K562 (cell line): ENCODE measurements around the gene ALOX12. TPM values are rescaled to one million over a fixed set of nuclear protein-coding genes. Genes with fewer than 3 reads are reported as not detected.

ENCODE experiments used
- ADNP ChIP-seq: fragments of 200-800 bp; sonication (Bioruptor generic); IDR thresholded peaks from 2 replicates; pipeline ENCODE4 v1.6.1; 2016; ENCODE audit warnings: missing genetic modification characterization, missing compliant biosample characterization
- ETV5 ChIP-seq: sonication (generic); formaldehyde crosslinking; IDR thresholded peaks from 2 replicates; pipeline ENCODE4 v1.4.0; 2020; ENCODE audit warnings: low read depth, mild to moderate bottlenecking, missing genetic modification reagents
- GATAD2A ChIP-seq: fragments of 450-650 bp; IDR thresholded peaks from 2 replicates; pipeline ENCODE4 v1.6.1; 2017
- GTF2E2 ChIP-seq: fragments of 200-800 bp; sonication (Bioruptor generic); IDR thresholded peaks from 2 replicates; pipeline ENCODE4 v1.6.1; 2016; ENCODE audit warnings: missing genetic modification characterization, missing compliant biosample characterization
- LCOR ChIP-seq: sonication (generic); formaldehyde crosslinking; IDR thresholded peaks from 2 replicates; pipeline ENCODE4 v1.8.0; 2022; ENCODE audit warnings: mild to moderate bottlenecking, missing genetic modification reagents
- MCM3 ChIP-seq: fragments of 450-650 bp; IDR thresholded peaks from 2 replicates; pipeline ENCODE4 v1.6.1; 2016
- MTA2 ChIP-seq: fragments of 450-650 bp; IDR thresholded peaks from 2 replicates; pipeline ENCODE4 v1.6.1; 2016; ENCODE audit warnings: low read depth
- MYC ChIP-seq, 2 experiments: fragments of 250-450 bp in 1 of 2; sonication (Bioruptor Pico) in 1 of 2; IDR thresholded peaks; 2 replicates each; pipeline versions ENCODE4 v1.5.1 to v1.6.1; 2012 to 2021; ENCODE audit warnings: low read depth in 2 of 2, borderline replicate concordance in 1 of 2, improper control_type of control experiment in 1 of 2, low read length in 1 of 2, mild to moderate bottlenecking in 1 of 2, moderate library complexity in 1 of 2
- PRPF4 ChIP-seq: fragments of 200-400 bp; formaldehyde crosslinking; IDR thresholded peaks from one replicate; pipeline ENCODE4 v1.6.1; 2017; ENCODE audit warnings: low read length, low read depth, mild to moderate bottlenecking; ENCODE audit not compliant: insufficient read depth, poor library complexity, severe bottlenecking
- SMARCC2 ChIP-seq: fragments of 450-650 bp; IDR thresholded peaks from 2 replicates; pipeline ENCODE4 v1.6.1; 2017; ENCODE audit warnings: antibody characterized with exemption, moderate library complexity, mild to moderate bottlenecking, low read depth
- SRSF1 ChIP-seq: fragments of 200-400 bp; formaldehyde crosslinking; IDR thresholded peaks from 2 replicates; pipeline ENCODE4 v1.6.1; 2017; ENCODE audit warnings: mild to moderate bottlenecking, low read depth, low read length, moderate library complexity
- THRAP3 ChIP-seq: fragments of 450-650 bp; IDR thresholded peaks from 2 replicates; pipeline ENCODE4 v1.6.1; 2016; ENCODE audit warnings: mild to moderate bottlenecking, inconsistent platforms, borderline replicate concordance
- ZNF561 ChIP-seq: fragments of 450-650 bp; formaldehyde crosslinking; conservative IDR thresholded peaks from 2 replicates; pipeline ENCODE4 v1.4.0; 2020; ENCODE audit warnings: mild to moderate bottlenecking, moderate library complexity
- ZNF639 ChIP-seq, 2 experiments: fragments of 200-800 bp in 1 of 2; sonication (Bioruptor generic) in 1 of 2; sonication (generic) in 1 of 2; formaldehyde crosslinking in 1 of 2; IDR thresholded peaks in 1 of 2; conservative IDR thresholded peaks in 1 of 2; 2 replicates each; pipeline versions ENCODE4 v1.5.0 to v1.6.1; 2016 to 2020; ENCODE audit warnings: missing compliant biosample characterization in 1 of 2, missing genetic modification characterization in 1 of 2, missing genetic modification reagents in 1 of 2
- ZNF695 ChIP-seq: fragments of 450-650 bp; formaldehyde crosslinking; IDR thresholded peaks from 2 replicates; pipeline ENCODE4 v1.4.0; 2020; ENCODE audit warnings: mild to moderate bottlenecking, moderate library complexity
- polyA plus RNA-seq, 8 experiments: library from polyadenylated mRNA; depleted of rRNA in 4 of 8; stranded (reverse) in 5 of 8; unstranded in 3 of 8; fragments of >200 nt; fragmentation: Nextera tagmentation in 2 of 8; fragmentation: Illumina TruSeq in 1 of 8; extraction: Ambion mirVana in 2 of 8; extraction: Trizol in 1 of 8; gene quantifications; 2 replicates each; pipeline versions ENCODE4 v1.2.1 to v1.2.3, GENCODE V29; 2011 to 2014; ENCODE audit warnings: inconsistent platforms in 1 of 8, missing spikeins in 1 of 8
- total RNA-seq, 7 experiments: library from RNA; depleted of rRNA in 6 of 7; stranded (reverse); fragments of >200 nt in 6 of 7; fragmentation: Illumina TruSeq in 2 of 7; extraction: Trizol in 2 of 7; gene quantifications; 2 replicates each; pipeline versions ENCODE4 v1.2.1 to v1.2.3, GENCODE V29; 2011 to 2021; ENCODE audit warnings: low replicate concordance in 1 of 7
- TF ChIP-seq, protein P1 (sequence below): sonication (generic); IDR thresholded peaks from 2 replicates; pipeline ENCODE4 v1.6.1; 2016
- TF ChIP-seq, protein P2 (sequence below): fragments of 250-450 bp; sonication (Bioruptor Pico); IDR thresholded peaks from 2 replicates; pipeline ENCODE4 v1.8.0; 2021; ENCODE audit warnings: moderate library complexity, mild to moderate bottlenecking, inconsistent platforms
- TF ChIP-seq, protein P3 (sequence below): fragments of 250-450 bp; sonication (Bioruptor Pico); IDR thresholded peaks from 2 replicates; pipeline ENCODE4 v1.8.0; 2021; ENCODE audit warnings: moderate library complexity, mild to moderate bottlenecking, inconsistent platforms
- TF ChIP-seq, protein P4 (sequence below), 2 experiments: fragments of 450-650 bp; conservative IDR thresholded peaks; 2 replicates each; pipeline ENCODE4 v1.6.1; 2017; ENCODE audit warnings: mild to moderate bottlenecking in 2 of 2, moderate library complexity in 2 of 2

The ALOX12 gene
- total and polyA plus RNA-seq, 9 of the 15 experiments (the other 6 are each of a cell fraction or from before 2014, with no cell fraction given): 0.09 to 1.1 (median 0.47) TPM; not detected in 1

- TF ChIP-seq GATAD2A: peak; percentile 18; the same call in 1 of the 2 replicates
- TF ChIP-seq MTA2: no peak
- TF ChIP-seq ADNP: no peak
- TF ChIP-seq, protein P1, sequence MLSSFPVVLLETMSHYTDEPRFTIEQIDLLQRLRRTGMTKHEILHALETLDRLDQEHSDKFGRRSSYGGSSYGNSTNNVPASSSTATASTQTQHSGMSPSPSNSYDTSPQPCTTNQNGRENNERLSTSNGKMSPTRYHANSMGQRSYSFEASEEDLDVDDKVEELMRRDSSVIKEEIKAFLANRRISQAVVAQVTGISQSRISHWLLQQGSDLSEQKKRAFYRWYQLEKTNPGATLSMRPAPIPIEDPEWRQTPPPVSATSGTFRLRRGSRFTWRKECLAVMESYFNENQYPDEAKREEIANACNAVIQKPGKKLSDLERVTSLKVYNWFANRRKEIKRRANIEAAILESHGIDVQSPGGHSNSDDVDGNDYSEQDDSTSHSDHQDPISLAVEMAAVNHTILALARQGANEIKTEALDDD: peak; percentile 46; the same call in 1 of the 2 replicates
- no peak for TF ChIP-seq SRSF1
- TF ChIP-seq THRAP3: no peak
- peak; percentile 83 for TF ChIP-seq SMARCC2
- no peak for TF ChIP-seq ZNF695 (CRISPR knock-in tag)
- TF ChIP-seq GTF2E2 (tag): no peak
- no peak for TF ChIP-seq ETV5 (CRISPR knock-in tag)
- 0 out of 2 replicates have a peak, but pooled peaks have one; percentile 26 for TF ChIP-seq MYC (IDR thresholded peaks at IDR 0.05; ENCODE audit: low read depth, low read length)
- no peak for TF ChIP-seq MYC (CRISPR knock-in tag; IDR thresholded peaks at IDR 0.05; ENCODE audit: borderline replicate concordance, low read depth)
- TF ChIP-seq, protein P2, sequence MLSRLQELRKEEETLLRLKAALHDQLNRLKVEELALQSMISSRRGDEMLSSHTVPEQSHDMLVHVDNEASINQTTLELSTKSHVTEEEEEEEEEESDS (CRISPR knock-in tag): no peak
- no peak for TF ChIP-seq ZNF561 (CRISPR knock-in tag)
- no peak for TF ChIP-seq PRPF4
- TF ChIP-seq, protein P3, sequence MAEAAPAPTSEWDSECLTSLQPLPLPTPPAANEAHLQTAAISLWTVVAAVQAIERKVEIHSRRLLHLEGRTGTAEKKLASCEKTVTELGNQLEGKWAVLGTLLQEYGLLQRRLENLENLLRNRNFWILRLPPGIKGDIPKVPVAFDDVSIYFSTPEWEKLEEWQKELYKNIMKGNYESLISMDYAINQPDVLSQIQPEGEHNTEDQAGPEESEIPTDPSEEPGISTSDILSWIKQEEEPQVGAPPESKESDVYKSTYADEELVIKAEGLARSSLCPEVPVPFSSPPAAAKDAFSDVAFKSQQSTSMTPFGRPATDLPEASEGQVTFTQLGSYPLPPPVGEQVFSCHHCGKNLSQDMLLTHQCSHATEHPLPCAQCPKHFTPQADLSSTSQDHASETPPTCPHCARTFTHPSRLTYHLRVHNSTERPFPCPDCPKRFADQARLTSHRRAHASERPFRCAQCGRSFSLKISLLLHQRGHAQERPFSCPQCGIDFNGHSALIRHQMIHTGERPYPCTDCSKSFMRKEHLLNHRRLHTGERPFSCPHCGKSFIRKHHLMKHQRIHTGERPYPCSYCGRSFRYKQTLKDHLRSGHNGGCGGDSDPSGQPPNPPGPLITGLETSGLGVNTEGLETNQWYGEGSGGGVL (CRISPR knock-in tag): no peak
- TF ChIP-seq, protein P4, sequence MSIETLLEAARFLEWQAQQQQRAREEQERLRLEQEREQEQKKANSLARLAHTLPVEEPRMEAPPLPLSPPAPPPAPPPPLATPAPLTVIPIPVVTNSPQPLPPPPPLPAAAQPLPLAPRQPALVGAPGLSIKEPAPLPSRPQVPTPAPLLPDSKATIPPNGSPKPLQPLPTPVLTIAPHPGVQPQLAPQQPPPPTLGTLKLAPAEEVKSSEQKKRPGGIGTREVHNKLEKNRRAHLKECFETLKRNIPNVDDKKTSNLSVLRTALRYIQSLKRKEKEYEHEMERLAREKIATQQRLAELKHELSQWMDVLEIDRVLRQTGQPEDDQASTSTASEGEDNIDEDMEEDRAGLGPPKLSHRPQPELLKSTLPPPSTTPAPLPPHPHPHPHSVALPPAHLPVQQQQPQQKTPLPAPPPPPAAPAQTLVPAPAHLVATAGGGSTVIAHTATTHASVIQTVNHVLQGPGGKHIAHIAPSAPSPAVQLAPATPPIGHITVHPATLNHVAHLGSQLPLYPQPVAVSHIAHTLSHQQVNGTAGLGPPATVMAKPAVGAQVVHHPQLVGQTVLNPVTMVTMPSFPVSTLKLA (conservative IDR thresholded peaks at IDR 0.05): 0 out of 4 replicates have a peak, but pooled peaks of 1 of the 2 experiments have one; percentile 34
- no peak for TF ChIP-seq MCM3
- 0 out of 4 replicates have a peak, but pooled peaks of 1 of the 2 experiments have one; percentile 28 for TF ChIP-seq ZNF639 (CRISPR knock-in tag; conservative IDR thresholded peaks at IDR 0.05 in 1 of 2, IDR thresholded peaks at IDR 0.05 in 1 of 2)
- TF ChIP-seq LCOR (CRISPR knock-in tag): no peak
These were observed 3.1 kb downstream of the ALOX12 start (continued) for GRCh38 chr17:6998855-6999508.
